Measurements from ENCODE around the gene CCDC88C. TPM values are rescaled to one million over a fixed set of nuclear protein-coding genes. Genes with fewer than 3 reads are reported as not detected.

Gene CCDC88C
- total RNA-seq, 2 donors from 2014 or later, result 36.3 to 57.4 TPM

GRCh38 chr14:91371990-91372375, 45.6 kb downstream of the CCDC88C start:
- no peak for TF ChIP-seq CTCF (IDR thresholded peaks at IDR 0.05)
- TF ChIP-seq POLR2A (IDR thresholded peaks at IDR 0.05), result no peak
- DNase-seq, result no peak
- no peaks in the 10 kb centered on the region for H3K27me3 ChIP-seq
- H3K36me3 ChIP-seq (replicated peaks in 1 of 2; ENCODE audit: insufficient read depth in 1 of 2, low read depth in 2 of 2), result no peaks in the 10 kb centered on the region
- intact Hi-C loops (cut with DNase I), result no loop called here
- no peaks in the 10 kb centered on the region for H3K9me3 ChIP-seq
- WGBS, 2 donors, result 81 to 100% methylated on average over 1 to 4 of the region's 4 CpGs
- H3K4me1 ChIP-seq, result peaks cover 52% of the 10 kb centered on the region
- no peak for ATAC-seq
- H3K4me3 ChIP-seq, result no peak overlapping the region
- no peak overlapping the region for H3K27ac ChIP-seq

- ATAC-seq (no peak), DNase-seq (no peak)
- 79 to 85% methylated on average over 6 to 17 of the region's 19 CpGs for WGBS, 2 donors
- Histone ChIP-seq H3K9me3 (no peaks in the 10 kb centered on the region), H3K27me3 (no peaks in the 10 kb centered on the region), H3K4me3 (no peak overlapping the region), H3K4me1 (peaks cover 58% of the 10 kb centered on the region), H3K27ac (peak overlapping the region in 1 of 4 donors; percentile 68), H3K36me3 (replicated peaks in 1 of 2; ENCODE audit: insufficient read depth in 1 of 2, low read depth in 2 of 2) (no peaks in the 10 kb centered on the region)
- intact Hi-C loops (cut with DNase I), result no loop called here
- TF ChIP-seq CTCF (IDR thresholded peaks at IDR 0.05) (no peak), POLR2A (IDR thresholded peaks at IDR 0.05) (no peak)
These were observed 46.3 kb downstream of the CCDC88C start for GRCh38 chr14:91371011-91371989.

DNA sequence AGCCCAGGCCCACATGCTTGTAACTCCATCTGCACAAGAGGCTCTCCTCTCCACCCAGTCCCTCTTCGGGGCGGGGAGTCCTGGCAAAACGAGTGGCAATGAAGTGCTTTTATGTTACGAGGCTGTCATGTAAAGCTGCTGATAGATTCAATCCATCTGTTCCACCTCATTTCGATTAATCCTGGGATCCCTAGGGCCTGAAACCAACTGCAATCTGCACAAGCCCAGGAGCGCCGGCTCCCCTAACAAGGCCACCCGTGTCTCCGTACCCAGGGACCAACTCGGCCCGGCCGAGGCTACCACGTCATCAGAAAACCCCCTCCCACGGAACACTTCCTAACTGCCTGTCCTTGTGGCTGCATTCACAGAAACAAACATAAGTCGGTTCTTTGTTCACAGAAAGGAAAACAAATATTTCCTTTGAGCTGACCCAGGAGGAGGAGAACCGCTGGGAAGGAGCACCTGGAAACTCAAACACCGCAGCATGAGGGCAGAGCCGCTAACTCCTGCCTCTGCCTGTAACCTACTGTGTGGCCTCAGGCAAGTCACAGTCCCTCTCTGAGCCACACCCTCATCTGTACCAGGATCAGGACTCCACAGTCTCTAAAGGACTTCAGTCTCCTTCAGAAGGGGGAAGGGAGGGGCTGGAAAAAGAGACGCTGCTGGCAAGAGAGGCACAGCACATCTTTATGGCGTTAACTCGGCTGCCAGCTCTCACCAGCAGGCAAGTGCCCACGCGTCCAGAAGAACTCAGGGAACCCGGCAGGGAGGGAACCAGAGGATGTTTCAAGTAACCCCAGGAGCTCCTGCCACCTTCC, 47.8 kb downstream of the CCDC88C start:
- H3K9me3 ChIP-seq, result no peaks in the 10 kb centered on the region
- WGBS, 2 donors, result 34 to 62% methylated on average over 11 to 24 of the region's 24 CpGs
- DNase-seq, result peak in 3 of 4 donors; percentile 48 to 61 (median 59)
- H3K27me3 ChIP-seq, result no peaks in the 10 kb centered on the region
- H3K27ac ChIP-seq, result peak overlapping the region; percentile 56 to 71 (median 68)
- ATAC-seq, result peak; percentile 49
- H3K4me1 ChIP-seq, result peaks cover 46% of the 10 kb centered on the region
- H3K4me3 ChIP-seq, result no peak overlapping the region
- TF ChIP-seq CTCF (IDR thresholded peaks at IDR 0.05), result peak in 1 of 7 experiments; percentile 14
- TF ChIP-seq POLR2A (IDR thresholded peaks at IDR 0.05), result no peak
- intact Hi-C loops (cut with DNase I), result no loop called here
- no peaks in the 10 kb centered on the region for H3K36me3 ChIP-seq (replicated peaks in 1 of 2; ENCODE audit: insufficient read depth in 1 of 2, low read depth in 2 of 2)

GRCh38 chr14:91368776-91369416, 48.7 kb downstream of the CCDC88C start:
- WGBS, 2 donors, result 84 to 92% methylated on average over 18 to 19 of the region's 19 CpGs
- no peak for DNase-seq
- no peak overlapping the region for H3K4me3 ChIP-seq
- H3K27ac ChIP-seq, result peak overlapping the region in 1 of 4 donors; percentile 71
- peaks cover 42% of the 10 kb centered on the region for H3K4me1 ChIP-seq
- no peaks in the 10 kb centered on the region for H3K36me3 ChIP-seq (replicated peaks in 1 of 2; ENCODE audit: insufficient read depth in 1 of 2, low read depth in 2 of 2)
- H3K27me3 ChIP-seq, result no peaks in the 10 kb centered on the region
- TF ChIP-seq POLR2A (IDR thresholded peaks at IDR 0.05), result no peak
- no peak for TF ChIP-seq CTCF (IDR thresholded peaks at IDR 0.05)
- no peaks in the 10 kb centered on the region for H3K9me3 ChIP-seq
- ATAC-seq, result no peak
- intact Hi-C loops (cut with DNase I), result no loop called here
